C4-2B (cell line): Measurements from ENCODE around the gene NOVA2.

Experiments
- ZFX ChIP-seq: fragments of 450-650 bp; IDR thresholded peaks from 2 replicates; pipeline ENCODE4 v1.6.1; 2017
- TF ChIP-seq, protein P1 (sequence below): fragments of 450-650 bp; conservative IDR thresholded peaks from 2 replicates; pipeline ENCODE4 v1.5.1; 2017; ENCODE audit warnings: mild to moderate bottlenecking

DNA sequence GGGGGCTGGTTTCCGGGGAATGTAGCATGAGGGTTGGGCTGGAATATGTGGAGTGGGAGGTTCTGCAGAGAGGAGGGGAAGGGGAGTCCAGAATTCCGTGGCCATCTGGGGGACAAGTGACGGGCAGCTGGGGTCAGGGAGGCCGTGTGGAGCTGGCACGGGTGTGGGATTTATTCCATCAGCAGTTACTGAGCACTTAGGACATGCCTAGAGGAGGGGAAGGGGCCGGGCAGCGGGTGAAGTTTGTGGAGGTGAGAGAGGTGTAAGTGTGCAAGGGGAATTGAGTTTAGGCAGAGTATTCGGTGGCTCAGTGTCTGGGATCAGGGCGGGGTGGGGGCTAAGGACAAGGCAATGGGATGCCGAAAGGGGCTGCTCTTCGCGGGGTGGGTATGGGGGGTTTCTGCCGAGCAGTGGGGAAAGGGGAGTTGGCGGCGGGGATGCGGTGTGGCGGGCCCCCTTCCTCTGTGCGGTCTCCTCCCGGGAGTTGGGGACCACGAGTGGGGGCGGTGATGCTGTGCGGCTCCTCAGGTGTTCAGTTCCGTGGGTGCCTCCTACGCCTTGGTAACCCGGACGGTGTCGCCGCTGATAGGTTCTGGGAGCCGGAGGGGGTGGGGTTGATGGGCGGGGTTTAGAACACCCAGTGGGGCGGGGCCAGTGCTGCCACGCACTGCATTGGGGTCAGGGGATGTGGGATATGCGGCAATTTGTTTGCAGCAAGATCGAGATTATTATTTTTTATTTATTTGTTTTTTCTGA, 27.0 kb upstream of the NOVA2 start:
- TF ChIP-seq, protein P1, sequence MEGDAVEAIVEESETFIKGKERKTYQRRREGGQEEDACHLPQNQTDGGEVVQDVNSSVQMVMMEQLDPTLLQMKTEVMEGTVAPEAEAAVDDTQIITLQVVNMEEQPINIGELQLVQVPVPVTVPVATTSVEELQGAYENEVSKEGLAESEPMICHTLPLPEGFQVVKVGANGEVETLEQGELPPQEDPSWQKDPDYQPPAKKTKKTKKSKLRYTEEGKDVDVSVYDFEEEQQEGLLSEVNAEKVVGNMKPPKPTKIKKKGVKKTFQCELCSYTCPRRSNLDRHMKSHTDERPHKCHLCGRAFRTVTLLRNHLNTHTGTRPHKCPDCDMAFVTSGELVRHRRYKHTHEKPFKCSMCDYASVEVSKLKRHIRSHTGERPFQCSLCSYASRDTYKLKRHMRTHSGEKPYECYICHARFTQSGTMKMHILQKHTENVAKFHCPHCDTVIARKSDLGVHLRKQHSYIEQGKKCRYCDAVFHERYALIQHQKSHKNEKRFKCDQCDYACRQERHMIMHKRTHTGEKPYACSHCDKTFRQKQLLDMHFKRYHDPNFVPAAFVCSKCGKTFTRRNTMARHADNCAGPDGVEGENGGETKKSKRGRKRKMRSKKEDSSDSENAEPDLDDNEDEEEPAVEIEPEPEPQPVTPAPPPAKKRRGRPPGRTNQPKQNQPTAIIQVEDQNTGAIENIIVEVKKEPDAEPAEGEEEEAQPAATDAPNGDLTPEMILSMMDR, result no peak
- no peak for TF ChIP-seq ZFX
